Measurements from ENCODE around the gene GLOD5.

GLOD5 gene

GRCh38 chrX:48769230-48769629, 7.7 kb downstream of the GLOD5 start:
- DNase-seq, result no peak

GRCh38 chrX:48770296-48770695, 8.7 kb downstream of the GLOD5 start:
- DNase-seq, result no peak

DNA sequence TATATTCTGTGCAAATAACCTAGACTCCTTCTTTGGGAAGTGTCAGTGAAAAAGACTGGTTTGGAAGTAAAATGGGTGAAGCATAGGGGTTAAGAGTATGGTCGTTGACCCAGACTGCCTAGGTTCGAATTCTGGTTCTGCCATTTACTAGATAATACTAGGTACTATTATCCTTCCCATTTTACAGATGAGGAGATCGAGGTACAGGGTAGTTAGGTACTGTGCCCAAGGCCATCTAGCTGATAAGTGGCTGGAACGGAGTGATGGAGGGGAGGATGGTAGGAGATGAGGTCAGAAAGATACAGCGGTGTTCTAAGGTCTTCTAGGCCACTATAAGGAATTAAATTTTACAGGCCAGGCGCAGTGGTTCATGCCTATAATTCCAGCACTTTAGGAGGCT, 11.1 kb downstream of the GLOD5 start:
- DNase-seq, result no peak

GRCh38 chrX:48776818-48777439, 15.4 kb downstream of the GLOD5 start:
- DNase-seq, result no peak

DNA sequence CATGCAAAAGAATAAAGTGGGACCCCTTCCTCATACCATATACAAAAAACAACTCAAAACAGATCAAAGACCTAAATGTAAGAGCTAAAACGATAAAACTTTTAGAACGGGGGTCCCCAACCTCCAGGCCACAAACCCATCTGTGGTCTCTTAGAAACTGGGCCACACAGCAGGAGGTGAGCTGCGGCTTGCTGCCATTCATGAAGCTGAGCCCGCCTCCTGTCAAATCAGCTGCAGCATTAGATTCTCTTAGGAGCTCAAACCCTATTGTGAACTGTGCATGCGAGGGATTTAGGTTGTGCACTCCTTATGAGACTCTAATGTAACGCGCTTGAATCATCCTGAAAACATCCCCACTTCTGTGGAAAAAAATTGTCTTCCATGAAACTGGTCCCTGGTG, 17.9 kb downstream of the GLOD5 start:
- DNase-seq, result no peak

- DNase-seq, result no peak
These were observed 20.2 kb downstream of the GLOD5 start for GRCh38 chrX:48781705-48782104.

GRCh38 chrX:48782216-48782615, 20.7 kb downstream of the GLOD5 start:
- no peak for DNase-seq

DNA sequence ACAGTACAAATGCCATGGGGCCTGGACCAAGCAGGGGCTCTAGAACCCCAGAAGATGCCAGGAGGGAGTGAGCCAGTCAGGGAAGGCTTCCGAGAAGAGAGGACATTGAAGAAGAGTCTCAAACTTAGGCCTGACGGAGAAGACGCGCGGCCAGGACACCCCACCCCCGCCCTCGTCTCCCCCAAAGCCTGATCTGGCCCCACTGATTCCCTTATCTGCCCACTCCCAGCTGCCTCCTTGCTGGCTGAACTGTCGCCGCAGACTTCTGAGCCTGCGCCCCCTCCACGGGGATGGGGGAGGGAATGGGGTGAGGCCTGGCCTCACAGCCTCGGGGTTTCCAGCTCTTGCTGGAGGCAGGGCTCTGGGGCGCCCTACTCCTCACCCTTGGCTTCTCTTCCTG, 21.2 kb downstream of the GLOD5 start:
- DNase-seq, result no peak

DNA sequence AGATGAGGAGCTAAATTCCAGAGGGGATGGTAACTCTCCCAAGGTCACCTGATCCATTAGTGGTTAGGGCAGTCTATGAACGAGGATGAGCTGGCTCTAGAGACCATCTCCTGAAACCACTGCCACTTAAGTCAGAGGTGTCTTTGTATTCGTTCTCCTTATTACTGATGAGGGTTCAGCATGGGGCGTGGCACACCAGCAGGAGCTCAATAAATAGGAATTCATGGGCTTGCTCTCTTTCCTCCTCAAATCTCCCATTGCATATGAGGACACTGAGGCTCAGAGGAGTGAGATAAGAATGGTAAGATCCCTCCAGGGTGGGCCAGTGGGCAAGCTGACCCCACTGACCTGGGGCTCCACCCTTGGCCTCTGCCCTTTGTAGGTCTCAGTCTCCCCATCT, 23.2 kb downstream of the GLOD5 start:
- DNase-seq, result no peak

DNA sequence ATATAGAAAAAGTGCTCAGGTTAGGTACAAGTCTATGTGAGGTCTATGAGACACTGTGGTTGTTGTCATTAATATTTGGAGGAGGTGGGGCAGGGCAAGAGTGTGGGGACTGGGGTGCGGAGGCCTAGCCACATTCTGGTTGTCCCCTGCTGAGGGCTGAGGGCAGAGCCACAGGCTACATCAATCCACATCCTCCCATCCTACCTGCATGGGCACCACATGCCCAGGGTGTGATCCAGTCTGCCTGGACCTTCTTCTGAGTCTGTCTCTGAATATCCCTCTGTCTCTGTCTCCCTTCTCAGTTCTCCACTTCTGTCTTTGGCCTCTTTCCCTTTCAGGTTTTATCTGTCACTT, 23.6 kb downstream of the GLOD5 start:
- no peak for DNase-seq

DNA sequence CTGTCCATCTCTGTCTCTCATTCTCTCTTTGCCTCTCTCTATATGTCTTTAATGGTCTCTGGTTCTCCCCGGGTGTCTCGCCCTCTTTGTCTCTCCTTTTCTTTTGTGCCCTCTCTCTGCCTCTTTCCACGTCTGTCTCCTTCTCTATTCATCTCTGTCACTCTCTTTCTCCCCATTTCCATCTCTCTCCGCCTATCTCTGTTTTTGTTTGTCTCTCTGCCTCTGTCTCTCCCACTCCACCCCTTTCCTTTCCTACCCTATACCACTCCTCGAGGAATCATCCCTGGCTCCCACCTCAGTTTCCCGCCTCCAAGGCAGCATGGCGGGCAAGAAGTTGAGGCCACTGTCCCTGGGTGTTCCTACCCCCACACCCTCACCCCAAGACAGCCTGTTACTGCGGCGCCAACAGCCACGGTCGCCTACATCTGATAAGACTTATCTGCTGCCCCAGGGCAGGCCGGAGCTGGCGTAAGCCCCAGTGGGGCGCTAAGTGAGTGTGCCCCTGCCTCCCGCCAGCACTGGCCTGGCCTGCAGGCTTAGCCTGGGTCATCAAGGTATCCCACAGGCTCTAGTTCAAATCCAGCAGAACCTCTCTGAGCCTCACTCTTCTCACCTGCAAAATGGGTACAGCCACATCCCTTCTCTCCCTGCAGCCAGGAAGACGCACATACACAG, 24.1 kb downstream of the GLOD5 start:
- no peak for DNase-seq

GRCh38 chrX:48786341-48786800, 24.8 kb downstream of the GLOD5 start, which contains the start of gene GATA1:
Gene GATA1 (plus strand): TSS chrX:48786590. CDS start chrX:48791110, 4,520 bp downstream.
- no peak for DNase-seq

DNA sequence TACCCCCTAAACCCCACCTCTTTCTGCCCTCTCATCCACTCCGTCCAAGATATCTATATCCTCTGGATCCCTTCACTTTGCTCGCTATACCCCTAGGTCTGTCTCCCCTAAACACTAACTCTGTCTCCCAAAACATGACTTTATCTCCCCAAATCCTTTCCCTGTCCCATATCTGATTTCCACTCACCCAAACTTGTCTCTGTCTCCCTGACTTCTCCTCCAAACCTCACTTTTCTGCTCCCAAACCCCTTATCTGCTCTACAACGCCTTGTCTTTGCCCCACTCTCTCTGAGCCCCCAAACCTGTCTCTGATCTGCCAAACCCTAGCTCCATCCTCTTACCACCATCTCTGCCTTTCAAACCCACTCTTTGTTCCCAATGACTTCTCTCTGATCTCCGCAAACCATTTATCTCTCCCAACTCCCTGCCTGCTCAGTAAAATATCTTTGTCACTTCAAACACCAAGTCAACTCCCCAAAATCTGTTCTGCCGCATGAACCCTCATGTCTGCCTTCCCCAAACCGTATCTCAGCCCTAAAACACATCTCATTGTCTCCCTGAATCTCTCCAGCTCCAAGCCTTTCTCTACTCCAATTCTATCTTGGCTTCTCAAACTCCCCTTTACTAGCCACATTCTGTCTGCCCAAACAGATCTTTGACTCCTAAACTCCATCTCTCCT, 25.4 kb downstream of the GLOD5 start:
- DNase-seq, result no peak

DNA sequence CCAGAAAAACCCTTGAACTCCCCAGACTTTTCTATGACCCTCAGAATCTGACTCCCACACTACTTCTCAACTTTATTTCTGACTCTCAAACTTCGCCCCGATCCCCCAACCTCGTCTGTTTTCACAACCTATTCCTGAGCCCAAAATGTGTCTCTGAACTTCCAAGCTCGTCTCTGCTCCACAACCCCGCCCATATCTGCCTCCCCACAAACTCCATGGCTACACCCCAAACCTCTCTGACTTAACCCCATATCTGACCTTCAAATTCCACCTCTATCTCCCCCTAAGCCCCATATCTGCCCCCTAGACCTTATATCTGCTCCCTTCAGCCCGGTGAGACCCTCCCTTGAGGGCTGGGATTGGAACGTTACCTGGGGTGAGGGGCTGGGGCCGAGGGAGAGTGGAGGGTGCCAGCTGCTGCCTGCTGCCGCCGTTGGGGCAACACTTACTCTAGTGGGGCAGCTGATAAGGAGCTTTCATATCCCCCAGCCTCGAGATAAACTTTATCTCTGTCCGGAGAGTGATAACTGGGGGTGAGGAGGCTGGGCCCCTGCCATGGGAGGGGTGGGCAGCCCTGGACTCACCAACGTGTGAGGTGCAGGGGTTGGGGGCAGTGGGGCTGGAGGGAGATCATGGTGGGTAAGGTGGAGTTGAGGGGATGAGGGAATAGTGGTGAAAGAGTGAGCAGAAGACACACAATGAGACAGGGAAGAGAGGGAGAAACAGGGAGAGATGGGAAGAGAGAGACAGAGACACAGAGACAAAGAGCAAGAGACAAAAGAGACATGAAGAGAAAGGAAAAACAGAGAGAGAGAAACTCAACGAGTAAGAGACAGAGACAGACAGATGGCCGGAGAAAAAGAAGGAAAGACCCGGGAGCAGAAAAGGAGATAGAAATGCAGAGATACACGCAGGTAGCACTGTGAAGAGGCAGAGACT, 26.2 kb downstream of the GLOD5 start:
- no peak for DNase-seq

DNA sequence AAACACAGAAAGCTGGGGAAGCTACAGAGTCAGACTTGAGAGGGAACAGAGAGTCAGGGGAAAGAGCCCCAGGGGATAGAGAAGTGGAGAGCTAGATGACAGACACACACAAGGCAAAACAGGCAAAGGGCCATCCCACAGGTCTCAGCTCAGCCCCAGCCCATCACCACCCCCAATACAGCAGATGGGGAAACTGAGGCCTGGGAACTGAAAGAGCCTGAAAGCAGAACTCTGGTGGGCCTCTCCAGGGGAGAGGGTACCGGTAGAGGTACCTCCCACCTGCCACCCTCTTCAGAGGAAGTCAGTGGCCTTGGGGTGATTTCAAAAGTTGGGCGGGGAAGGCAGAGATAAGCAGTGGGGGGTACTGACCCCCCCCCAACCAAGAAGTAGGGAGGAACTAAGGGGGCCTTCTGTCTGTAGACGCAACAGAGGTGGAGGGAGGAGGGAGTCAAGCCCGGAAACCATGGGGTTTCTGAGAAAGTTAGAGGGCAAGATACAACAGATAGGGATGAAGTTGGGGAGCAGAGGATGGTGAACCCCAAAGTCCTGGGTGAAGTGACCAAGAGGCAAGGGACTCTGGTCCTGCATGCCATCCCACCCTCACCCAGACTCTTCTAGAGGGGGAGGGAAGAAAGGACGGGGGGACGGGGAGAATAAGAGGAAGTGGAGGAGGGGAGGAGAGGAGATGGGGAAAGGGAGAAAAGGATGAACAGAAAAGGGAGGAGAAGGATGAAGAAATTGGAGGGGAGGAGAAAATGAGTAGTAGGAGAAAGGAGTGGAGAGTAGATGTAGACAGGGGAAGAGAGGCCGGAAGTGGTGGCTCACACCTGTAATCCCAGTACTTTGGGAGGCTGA, 28.0 kb downstream of the GLOD5 start:
- DNase-seq, result no peak

- no peak for DNase-seq
These were observed 28.9 kb downstream of the GLOD5 start for GRCh38 chrX:48790477-48790876.

GRCh38 chrX:48791063-48791820, 29.7 kb downstream of the GLOD5 start:
- no peak for DNase-seq

DNA sequence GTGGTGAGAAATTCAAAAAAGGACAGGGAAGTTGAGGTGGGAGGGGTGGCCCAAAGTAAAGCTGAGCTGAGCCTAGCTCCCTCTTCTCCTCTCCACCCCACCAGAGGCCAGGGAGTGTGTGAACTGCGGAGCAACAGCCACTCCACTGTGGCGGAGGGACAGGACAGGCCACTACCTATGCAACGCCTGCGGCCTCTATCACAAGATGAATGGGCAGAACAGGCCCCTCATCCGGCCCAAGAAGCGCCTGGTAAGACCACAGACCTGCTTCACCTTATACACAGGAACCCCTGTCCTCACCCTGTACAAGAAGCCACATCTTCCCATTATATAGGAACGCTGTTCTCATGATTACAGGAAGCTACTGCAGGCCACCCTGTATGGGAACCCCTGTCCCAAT, 30.7 kb downstream of the GLOD5 start:
- DNase-seq, result no peak

DNA sequence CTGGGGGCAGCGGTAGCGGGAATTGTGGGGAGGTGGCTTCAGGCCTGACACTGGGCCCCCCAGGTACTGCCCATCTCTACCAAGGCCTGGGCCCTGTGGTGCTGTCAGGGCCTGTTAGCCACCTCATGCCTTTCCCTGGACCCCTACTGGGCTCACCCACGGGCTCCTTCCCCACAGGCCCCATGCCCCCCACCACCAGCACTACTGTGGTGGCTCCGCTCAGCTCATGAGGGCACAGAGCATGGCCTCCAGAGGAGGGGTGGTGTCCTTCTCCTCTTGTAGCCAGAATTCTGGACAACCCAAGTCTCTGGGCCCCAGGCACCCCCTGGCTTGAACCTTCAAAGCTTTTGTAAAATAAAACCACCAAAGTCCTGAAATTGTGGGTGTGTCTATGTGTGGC, 32.4 kb downstream of the GLOD5 start:
- no peak for DNase-seq

- no peak for DNase-seq
These were observed 32.9 kb downstream of the GLOD5 start for GRCh38 chrX:48794340-48794910.

GRCh38 chrX:48794911-48795515, 33.5 kb downstream of the GLOD5 start:
- no peak for DNase-seq

All from NCI-H1048 (cell line).